Psoas muscle (tissue), 8 donors: ENCODE data around the gene IP6K3. TPM values are rescaled to one million over a fixed set of nuclear protein-coding genes. Genes with fewer than 3 reads are reported as not detected.

ENCODE experiments used
- ATAC-seq, 4 donors: fragments of 200-7000 bp; cut with Tn5 transposase; one replicate each; pipeline ENCODE4 v1.9.1; 2020; ENCODE audit warnings: moderate library complexity in 3 of 4, mild to moderate bottlenecking in 2 of 4
- DNase-seq, 2 donors: peaks; one replicate each; pipeline ENCODE4 v3.0.0-alpha.2; 2020
- H3K27ac ChIP-seq: fragments of 200-600 bp; one replicate; pipeline ENCODE4 v1.8.0; 2022
- H3K27me3 ChIP-seq, 3 donors: fragments of 200-600 bp in 1 of 3; one replicate each; pipeline versions ENCODE4 v1.6.1 to v1.8.0; 2013 to 2022; ENCODE audit warnings: low read length in 2 of 3, mild to moderate bottlenecking in 2 of 3, moderate library complexity in 1 of 3; ENCODE audit not compliant: insufficient read depth in 3 of 3
- H3K36me3 ChIP-seq, 2 donors: fragments of 200-600 bp in 1 of 2; one replicate each; pipeline versions ENCODE4 v1.6.1 to v1.8.0; 2013 to 2022; ENCODE audit warnings: low read depth in 1 of 2, mild to moderate bottlenecking in 1 of 2, moderate library complexity in 1 of 2; ENCODE audit not compliant: insufficient read depth in 1 of 2
- H3K4me1 ChIP-seq: fragments of 200-600 bp; one replicate; pipeline ENCODE4 v1.8.0; 2022
- H3K4me3 ChIP-seq: fragments of 200-600 bp; one replicate; pipeline ENCODE4 v1.8.0; 2022; ENCODE audit warnings: mild to moderate bottlenecking
- H3K9me3 ChIP-seq: fragments of 200-600 bp; one replicate; pipeline ENCODE4 v1.8.0; 2022
- WGBS, 3 donors: extraction: QIAGEN DNeasy Blood & Tissue Kit; methylation state at CpG; one replicate each; pipeline versions ENCODE4 v1.1.6 to v1.1.7; 2013; 5-methylcytosine and 5-hydroxymethylcytosine counted together
- intact Hi-C, 2 donors: fragments of 100-400 bp; cut with DNase I; formaldehyde crosslinking; loops; one replicate each; pipeline versions ENCODE4 v1.11.0 to v1.14.2; 2022
- polyA plus RNA-seq, 3 donors: library from polyadenylated mRNA; stranded (reverse); fragments of 200-250 nt; gene quantifications; one replicate each; pipeline ENCODE4 v1.2.3, GENCODE V29; 2013
- total RNA-seq, 4 donors: library from RNA; stranded (reverse); fragmentation: NEBNext Ultra II Directional in 2 of 4; extraction: Animal tissue kit (Norgen Biotek cat#: 25700) in 2 of 4; gene quantifications; one replicate each; pipeline versions ENCODE4 v1.2.1 to v1.2.4, GENCODE V29; 2021 to 2023
- TF ChIP-seq, protein P1 (sequence below): fragments of 200-600 bp; IDR thresholded peaks from one replicate; pipeline ENCODE4 v1.8.0; 2022; ENCODE audit warnings: antibody characterized with exemption
- donor health status: healthy with polysubstance abuse.
- donor health status: DM: no; HTN: no; CAD: no; lungs with moderate emphysema.
- donor health status: Bipolar disorder and iron deficiency.
- donor health status: healthy.
- donor health status: DM: yes; HTN: yes; CAD: no.
- donor health status: DM: no; HTN: no; CAD: no.
- donor health status: DM: no; HTN: no; CAD: no.
- donor health status: DM: yes; HTN: yes; CAD: no.

The IP6K3 gene
- total and polyA plus RNA-seq, 7 donors = 95.7 to 363 (median 220) TPM

GRCh38 chr6:33705955-33706725, 40.6 kb downstream of the IP6K3 start:
- 70 to 82% (median 72%) methylated on average over 16 of the region's 16 CpGs for WGBS, 3 donors
- TF ChIP-seq, protein P1, sequence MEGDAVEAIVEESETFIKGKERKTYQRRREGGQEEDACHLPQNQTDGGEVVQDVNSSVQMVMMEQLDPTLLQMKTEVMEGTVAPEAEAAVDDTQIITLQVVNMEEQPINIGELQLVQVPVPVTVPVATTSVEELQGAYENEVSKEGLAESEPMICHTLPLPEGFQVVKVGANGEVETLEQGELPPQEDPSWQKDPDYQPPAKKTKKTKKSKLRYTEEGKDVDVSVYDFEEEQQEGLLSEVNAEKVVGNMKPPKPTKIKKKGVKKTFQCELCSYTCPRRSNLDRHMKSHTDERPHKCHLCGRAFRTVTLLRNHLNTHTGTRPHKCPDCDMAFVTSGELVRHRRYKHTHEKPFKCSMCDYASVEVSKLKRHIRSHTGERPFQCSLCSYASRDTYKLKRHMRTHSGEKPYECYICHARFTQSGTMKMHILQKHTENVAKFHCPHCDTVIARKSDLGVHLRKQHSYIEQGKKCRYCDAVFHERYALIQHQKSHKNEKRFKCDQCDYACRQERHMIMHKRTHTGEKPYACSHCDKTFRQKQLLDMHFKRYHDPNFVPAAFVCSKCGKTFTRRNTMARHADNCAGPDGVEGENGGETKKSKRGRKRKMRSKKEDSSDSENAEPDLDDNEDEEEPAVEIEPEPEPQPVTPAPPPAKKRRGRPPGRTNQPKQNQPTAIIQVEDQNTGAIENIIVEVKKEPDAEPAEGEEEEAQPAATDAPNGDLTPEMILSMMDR = no peak
- no peak overlapping the region for H3K4me3 ChIP-seq
- H3K27me3 ChIP-seq = no peaks in the 10 kb centered on the region
- intact Hi-C loops = loop anchor here in 1 of 2 donors (10.0 kb wide), 1 partner anchor 449 kb away; no protein-coding TSS in a partner anchor
- peaks cover 11 to 23% of the 10 kb centered on the region in 2 donors for H3K36me3 ChIP-seq
- DNase-seq = no peak
- peaks cover 22% of the 10 kb centered on the region for H3K4me1 ChIP-seq
- no peak for ATAC-seq
- H3K27ac ChIP-seq = no peak overlapping the region
- no peaks in the 10 kb centered on the region for H3K9me3 ChIP-seq

- intact Hi-C loops = loop anchor here in 1 of 2 donors (10.0 kb wide), 1 partner anchor 449 kb away; no protein-coding TSS in a partner anchor
- Histone ChIP-seq H3K4me1 (peaks cover 18% of the 10 kb centered on the region), H3K36me3 (peaks cover 11 to 31% of the 10 kb centered on the region in 2 donors), H3K27me3 (no peaks in the 10 kb centered on the region), H3K4me3 (no peak overlapping the region), H3K9me3 (no peaks in the 10 kb centered on the region), H3K27ac (no peak overlapping the region)
- DNase-seq = no peak
- 81 to 85% (median 82%) methylated on average over 9 of the region's 9 CpGs for WGBS, 3 donors
- TF ChIP-seq, protein P1 = no peak
- no peak for ATAC-seq
Observed at GRCh38 chr6:33705268-33705885, 41.3 kb downstream of the IP6K3 start.

- 91 to 95% (median 93%) methylated on average over 9 to 11 of the region's 11 CpGs for WGBS, 3 donors
- Histone ChIP-seq H3K36me3 (peaks cover 3 to 36% of the 10 kb centered on the region in 2 donors), H3K4me3 (no peak overlapping the region), H3K4me1 (peaks cover 19% of the 10 kb centered on the region), H3K27ac (no peak overlapping the region), H3K27me3 (no peaks in the 10 kb centered on the region), H3K9me3 (no peaks in the 10 kb centered on the region)
- no peak for DNase-seq
- ATAC-seq = no peak
- intact Hi-C loops = loop anchor here (5.0 to 10.0 kb wide), 2 partner anchors 117 to 450 kb away; no protein-coding TSS in a partner anchor
- TF ChIP-seq, protein P1 = no peak
Observed at GRCh38 chr6:33704215-33705066, 42.3 kb downstream of the IP6K3 start.

- Histone ChIP-seq H3K27ac (no peak overlapping the region), H3K9me3 (no peaks in the 10 kb centered on the region), H3K27me3 (no peaks in the 10 kb centered on the region), H3K36me3 (peaks cover 6 to 38% of the 10 kb centered on the region in 2 donors), H3K4me1 (peaks cover 16% of the 10 kb centered on the region), H3K4me3 (no peak overlapping the region)
- intact Hi-C loops = loop anchor here (2.0 to 10.0 kb wide), 3 partner anchors 115 to 452 kb away; no protein-coding TSS in a partner anchor
- DNase-seq (no peak), ATAC-seq (peak; percentile 41 to 86 (median 62))
- 86 to 94% (median 94%) methylated on average over 1 of the region's 1 CpG for WGBS, 3 donors
- TF ChIP-seq, protein P1 = peak; percentile 37
Observed at GRCh38 chr6:33702345-33702977, 44.2 kb downstream of the IP6K3 start.
